Right renal pelvis (tissue), 4 donors: ENCODE measurements around the gene SSC5D. TPM values are rescaled to one million over a fixed set of nuclear protein-coding genes. Genes with fewer than 3 reads are reported as not detected.

Experiments used
- DNase-seq, 4 donors: peaks; one replicate each; pipeline ENCODE4 v3.0.0-alpha.2; 2013; ENCODE audit warnings: low read depth in 4 of 4, low spot score in 3 of 4, missing footprints in 1 of 4
- polyA plus RNA-seq, 4 donors: library from polyadenylated mRNA; unstranded; fragments of 120-200 nt; gene quantifications; one replicate each; pipeline ENCODE4 v1.2.1, GENCODE V29; 2013; ENCODE audit not compliant: insufficient read length in 4 of 4

Gene SSC5D
- polyA plus RNA-seq, 4 donors, result 1.6 to 2.9 (median 2.3) TPM

DNA sequence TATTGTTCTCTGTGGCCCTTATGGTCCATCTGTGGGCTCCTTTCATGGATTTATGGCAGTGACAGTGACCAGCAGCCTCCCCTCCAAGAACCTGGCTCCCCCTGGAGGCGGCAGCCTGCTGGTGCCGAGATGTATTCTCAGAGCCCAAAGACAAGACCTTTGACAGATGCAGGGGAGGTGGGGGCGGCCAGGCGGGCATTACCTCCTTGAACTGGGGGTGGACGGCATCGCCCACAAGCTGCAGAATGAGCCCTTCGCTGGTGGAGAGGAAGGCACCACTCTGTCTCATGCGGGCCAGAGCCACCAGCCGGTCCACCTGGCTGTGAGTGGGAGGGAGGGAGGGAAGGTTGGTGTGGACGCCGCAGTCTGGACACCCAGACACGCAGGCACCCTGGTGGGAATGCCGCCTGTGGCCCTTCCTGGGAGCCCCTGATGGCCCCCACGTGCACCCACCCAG lies 33.4 kb upstream of the SSC5D start:
- no peak for DNase-seq

DNA sequence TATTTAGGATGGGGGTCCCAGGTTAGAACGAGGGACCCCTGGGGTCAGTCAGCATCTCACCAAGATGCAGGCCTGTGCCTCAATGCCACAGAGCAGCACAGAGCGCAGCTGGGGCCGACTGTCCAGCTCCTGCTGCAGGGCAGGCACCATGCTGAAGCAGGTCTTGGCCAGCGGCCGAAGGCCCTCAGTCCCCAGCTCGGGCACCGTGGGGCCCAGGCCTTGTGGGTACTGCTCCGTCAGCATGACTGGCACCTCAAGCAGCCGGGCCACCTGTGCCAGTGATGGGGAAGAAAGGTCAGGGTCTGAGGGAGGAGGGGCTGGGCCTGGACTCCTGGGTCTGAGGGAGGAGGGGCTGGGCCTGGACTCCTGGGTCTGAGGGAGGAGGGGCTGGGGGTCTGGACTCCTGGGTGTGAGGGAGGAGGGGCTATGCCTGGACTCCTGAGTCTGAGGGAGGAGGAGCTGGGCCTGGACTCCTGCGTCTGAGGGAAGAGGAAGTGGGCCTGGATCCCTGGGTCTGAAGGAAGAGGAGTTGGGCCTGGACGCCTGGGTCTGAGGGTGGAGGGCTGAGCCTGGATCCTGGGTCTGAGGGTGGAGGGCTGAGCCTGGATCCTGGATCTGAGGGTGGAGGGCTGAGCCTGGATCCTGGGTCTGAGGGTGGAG lies 32.5 kb upstream of the SSC5D start:
- DNase-seq, result no peak

DNA sequence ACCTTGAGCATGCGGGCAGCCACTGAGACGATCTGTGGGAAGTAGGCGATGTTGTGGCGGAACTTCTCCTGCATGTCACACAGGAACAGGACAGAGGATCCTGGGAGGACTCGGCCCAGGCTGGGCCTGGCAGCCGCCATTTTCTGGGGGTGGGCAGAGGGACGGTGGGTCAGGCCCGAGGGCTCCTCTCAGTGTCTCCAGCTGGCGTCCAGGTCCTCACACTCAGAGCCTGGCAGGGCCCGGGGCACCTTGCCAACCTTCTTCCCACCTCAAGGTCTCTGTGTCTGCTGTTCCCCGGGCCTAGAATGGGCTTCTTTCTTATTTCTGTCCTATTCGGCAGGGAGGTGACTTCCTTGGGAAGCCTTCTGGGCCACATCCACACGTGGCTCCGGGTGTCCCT lies 31.9 kb upstream of the SSC5D start:
- DNase-seq, result no peak

DNA sequence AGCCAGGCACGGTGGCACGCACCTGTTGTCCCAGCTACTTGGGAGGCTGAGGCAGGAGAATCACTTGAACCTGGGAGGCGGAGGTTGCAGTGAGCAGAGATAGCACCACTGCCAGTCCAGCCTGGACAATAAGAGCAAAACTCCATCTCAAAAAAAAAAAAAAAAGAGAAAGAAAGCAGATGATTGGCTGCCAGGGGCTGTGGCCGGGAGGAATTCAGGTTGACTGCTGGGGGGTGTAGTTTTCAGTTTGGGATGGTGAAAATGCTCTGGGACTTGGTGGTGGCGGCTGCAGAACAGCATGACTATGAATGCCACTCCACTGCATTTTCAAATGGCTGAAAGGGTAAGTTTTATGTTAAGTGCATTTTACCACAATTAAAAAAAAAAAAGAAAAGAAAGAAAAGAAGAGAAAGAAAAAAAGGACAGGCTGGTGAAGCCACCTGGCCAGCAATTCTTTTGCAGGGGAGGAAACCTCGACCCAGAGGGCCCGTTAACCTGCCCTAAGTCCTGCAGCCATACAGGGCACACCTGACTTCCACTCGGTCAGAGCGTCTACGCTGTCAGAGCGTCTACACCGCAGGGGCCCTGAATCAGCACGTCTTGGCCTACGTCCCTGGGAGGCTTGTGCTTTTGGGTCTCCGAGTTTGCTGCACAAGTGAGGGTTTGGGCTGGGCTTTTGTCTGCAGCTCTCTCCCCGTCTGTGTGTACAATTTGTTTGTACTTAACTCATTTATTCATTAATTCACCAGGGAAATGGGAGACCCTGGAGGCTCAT lies 30.4 kb upstream of the SSC5D start:
- no peak for DNase-seq

- no peak for DNase-seq
Observed at GRCh38 chr19:55459551-55459949, 28.7 kb upstream of the SSC5D start.

DNA sequence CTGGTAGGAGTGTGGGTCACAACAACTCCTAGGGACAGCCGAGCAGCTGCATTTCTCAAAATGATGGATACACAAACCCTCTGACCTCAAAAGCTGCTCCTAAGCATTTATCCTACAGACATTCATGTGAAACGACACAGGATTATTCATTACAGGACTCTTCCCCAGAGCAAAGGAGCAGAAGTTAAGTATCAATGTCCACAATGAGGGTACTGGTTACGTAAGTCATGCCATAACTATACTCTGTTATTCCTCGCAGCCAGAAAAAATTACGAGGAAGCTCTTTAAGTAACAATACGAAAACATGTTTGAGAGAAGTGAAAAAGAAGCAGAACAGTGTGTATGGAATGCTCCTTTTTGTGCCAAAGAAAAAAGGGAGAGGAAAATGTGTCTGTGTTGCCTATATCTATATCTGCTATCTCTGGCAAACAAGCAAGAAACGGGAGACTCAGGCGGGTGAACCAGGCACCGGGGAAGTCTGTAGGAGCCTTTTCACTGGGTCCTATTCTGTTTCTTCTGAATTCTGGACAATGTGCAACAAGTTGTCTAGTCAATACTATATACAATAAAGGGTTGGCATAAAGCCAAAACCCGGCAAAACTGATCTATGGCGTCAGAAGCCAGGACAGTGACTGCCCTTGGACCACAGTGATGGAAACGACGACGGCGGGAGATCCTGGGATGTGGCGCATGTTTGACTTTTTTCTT lies 28.1 kb upstream of the SSC5D start:
- no peak for DNase-seq

DNA sequence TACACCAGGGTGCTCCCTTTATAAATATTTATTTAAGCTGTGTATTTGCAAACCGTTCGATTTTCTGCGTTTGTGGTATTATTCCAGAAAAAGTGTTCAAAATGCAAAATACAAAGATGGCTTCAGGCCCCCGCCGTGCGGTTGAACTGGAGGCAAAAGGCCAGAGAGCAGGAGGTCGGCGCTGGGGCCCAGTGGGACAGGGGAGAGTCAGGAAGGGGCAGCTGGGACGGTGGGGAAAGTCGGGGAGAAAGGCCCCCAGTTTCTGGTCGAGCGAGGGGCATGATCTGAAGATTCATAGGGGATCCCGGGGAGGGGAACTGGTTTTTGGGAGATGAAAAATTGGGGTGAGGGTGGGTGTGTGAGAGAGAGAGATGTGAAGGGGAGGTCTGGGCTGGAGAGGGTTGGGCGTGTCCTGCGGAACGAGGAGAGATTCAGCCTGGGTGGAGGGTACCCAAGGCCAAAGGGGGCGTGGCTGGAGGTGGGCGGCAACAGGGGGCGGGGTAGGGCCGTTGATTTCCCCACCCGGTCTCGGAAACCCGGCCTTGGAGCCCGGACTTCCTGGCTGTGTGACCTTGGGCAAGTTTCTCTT lies 27.5 kb upstream of the SSC5D start:
- DNase-seq, result no peak

DNA sequence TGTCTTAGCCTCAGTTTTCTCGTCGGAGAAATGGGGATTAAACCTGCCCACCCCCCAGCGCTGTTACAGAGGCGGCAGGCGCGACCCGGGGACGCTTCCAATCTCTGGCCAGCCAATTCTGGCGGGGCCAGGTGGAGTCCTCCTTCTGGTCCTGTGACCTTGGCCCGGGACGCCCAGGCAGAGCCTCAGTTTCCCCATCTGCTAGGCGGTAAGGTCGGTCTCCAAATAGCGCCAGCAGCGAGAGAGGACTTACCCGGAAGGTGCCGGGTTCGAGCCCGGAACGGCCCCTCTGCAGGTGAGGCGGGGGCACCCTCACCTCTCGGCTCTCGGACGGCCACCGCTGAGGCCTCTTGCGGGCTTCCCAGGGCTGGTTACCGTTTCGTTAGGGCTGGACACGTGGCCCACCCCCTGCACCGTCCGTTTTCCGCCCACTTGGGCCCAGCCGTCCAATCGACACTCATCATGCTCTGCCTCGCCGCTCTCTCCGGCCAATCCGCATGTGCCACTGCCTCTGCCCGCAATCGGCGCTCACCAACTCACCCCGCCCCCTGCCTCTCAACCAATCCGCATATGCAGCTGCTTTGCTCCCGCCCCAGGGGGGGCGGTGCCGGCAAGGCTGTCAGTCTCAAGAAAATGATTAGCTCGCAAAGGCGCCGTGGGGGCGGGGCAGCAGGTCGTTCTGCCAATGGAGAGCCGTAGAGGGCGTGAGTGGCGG lies 26.8 kb upstream of the SSC5D start, which contains the start of gene ISOC2:
Gene ISOC2, minus strand, starts transcription at position 384 of the 715 bp plus-strand sequence. CDS start 5,156 bp downstream, outside the sequence.
- peak; percentile 98 to 99 (median 99) for DNase-seq

DNA sequence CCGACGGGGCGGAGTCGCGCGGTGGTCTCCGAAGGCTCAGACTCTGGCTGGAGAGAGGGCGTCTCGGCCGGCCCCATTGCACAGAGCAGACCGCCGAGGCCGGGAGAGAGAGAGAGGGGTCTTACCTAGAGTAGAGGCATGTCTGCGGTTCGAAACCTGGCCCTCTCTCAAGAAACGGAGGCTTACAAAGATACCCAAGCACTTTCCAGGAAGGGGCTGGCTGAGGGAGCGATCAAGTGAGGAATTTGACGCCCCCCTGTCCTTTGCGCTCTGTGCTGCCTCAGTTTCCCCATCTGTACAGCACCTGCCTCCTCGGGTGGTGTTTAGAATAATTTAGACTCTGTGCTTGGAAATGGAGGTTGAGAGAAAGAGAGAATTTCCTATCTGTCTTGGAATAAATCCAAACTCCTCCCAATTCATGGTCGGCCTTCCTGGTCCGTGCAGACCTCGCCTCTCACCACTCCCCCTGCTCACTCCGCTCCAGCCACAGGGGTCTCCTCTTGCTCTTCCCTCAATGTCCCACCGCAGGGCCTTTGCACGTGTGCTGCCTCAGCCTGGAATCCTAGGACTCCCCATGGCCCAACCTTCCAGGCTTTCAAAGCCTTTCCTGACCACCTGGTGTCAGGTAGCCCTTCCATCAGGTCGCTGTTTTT lies 26.1 kb upstream of the SSC5D start:
- DNase-seq, result no peak

DNA sequence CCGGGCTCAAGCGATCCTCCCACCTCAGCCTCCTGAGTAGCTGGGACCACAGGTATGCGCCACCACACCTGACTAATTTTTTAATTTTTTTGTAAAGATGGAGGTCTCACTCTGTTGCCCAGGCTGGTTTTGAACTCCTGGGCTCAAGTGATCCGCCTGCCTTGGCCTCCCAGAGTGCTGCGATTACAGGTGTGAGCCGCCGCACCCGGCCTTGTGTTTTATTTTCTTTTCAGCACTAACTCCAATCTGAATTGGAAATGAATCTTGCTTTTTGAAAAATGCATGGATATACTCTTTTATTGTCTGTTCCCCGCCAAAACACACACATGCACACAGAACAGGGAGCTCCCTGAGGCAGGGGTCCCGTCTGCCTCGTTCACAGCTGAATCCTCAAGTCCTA lies 25.5 kb upstream of the SSC5D start:
- no peak for DNase-seq

DNA sequence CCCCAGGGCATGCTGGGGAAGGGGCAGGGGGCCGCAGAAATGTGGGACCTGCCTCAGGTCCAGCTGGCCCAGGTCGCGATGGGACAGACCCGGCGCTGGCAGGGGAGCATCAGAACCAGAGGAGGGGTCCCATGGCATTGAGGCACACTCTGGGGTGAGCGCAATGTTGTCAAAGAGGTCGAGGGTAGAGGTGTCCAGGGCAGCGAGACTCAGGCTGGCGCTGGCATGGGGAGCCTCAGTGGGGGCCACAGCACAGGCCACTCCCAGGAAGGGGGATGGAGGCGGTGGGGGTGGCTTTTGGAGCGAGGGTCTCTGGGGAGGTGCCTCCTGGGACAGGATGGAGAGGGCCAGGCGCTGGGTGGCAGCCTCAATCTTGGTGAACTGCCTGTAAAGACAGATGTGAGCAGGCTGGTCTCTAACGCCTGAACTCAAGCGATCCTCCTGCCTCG lies 24.6 kb upstream of the SSC5D start:
- DNase-seq, result no peak

- DNase-seq, result no peak
Observed at GRCh38 chr19:55464039-55464661, 24.1 kb upstream of the SSC5D start.

DNA sequence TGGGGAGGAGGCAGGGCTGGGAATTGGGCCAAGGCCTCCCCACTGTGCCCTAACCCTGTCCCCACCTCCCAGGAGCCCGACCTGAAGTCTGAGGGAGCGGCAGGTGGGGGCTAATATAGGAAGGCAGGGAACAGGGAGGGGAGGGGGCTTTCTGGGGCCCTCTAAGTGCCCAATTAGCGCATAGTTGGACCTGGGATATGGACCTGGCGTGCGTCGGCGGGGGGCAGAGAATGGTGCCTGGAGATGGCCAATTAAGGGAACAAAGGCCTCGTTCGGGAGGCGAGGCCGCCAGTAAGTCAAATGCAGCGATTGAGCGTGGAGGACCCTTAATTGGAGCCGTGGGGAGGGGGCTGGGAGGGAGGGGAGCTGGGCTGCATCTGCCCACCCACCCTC lies 23.6 kb upstream of the SSC5D start, which contains the start of gene C19orf85:
Gene C19orf85, minus strand, starts transcription at position 90 of the 393 bp plus-strand sequence. CDS start 197 bp downstream, outside the sequence.
- no peak for DNase-seq

GRCh38 chr19:55465460-55466240 lies 22.6 kb upstream of the SSC5D start:
- DNase-seq, result no peak

DNA sequence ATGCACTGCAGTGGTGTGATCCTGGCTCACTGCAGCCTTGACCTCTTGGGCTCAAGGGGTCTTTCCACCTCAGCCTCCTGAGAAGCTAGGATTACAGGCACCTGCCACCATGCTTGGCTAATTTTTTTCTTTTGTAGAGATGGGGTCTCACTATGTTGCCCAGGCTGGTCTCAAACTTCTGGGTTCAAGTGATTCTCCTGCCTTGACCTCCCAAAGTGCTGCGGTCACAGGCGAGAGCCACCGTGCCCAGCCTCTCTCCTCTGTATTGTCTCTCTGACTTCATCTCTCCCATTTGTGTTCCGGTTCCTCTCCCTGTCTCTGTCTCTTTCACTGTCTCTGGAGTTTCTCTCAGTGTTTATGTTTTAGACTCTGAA lies 22.0 kb upstream of the SSC5D start:
- DNase-seq, result no peak

GRCh38 chr19:55467236-55468053 lies 20.8 kb upstream of the SSC5D start:
- no peak for DNase-seq

GRCh38 chr19:55468054-55468393 lies 20.2 kb upstream of the SSC5D start:
- no peak for DNase-seq

DNA sequence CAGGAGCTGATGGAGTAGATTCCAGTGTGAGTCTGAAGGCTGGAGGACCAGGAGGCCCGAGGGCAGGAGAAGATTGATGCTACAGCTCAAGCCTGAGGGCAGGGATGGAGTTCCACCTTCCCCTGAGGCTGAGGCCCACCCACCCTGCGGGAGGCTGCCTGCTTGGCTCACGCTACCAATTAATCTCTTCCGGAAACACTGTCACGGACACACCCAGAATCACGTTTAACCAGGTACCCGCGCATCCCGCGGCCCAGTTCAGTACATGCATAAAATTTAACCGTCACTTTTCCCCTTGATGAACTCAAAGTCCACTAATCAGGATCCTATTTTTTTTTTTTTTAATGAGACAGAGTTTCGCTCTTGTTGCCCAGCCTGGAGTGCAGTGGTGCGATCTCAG lies 17.0 kb upstream of the SSC5D start:
- DNase-seq, result no peak
